ENCODE results near the gene LIPM. TPM values are rescaled to one million over a fixed set of nuclear protein-coding genes. Genes with fewer than 3 reads are reported as not detected.
A peak's percentile ranks its signal among the peaks of the same experiment; 100 is the strongest.

The LIPM gene
- total and polyA plus RNA-seq, 12 donors: not detected

DNA sequence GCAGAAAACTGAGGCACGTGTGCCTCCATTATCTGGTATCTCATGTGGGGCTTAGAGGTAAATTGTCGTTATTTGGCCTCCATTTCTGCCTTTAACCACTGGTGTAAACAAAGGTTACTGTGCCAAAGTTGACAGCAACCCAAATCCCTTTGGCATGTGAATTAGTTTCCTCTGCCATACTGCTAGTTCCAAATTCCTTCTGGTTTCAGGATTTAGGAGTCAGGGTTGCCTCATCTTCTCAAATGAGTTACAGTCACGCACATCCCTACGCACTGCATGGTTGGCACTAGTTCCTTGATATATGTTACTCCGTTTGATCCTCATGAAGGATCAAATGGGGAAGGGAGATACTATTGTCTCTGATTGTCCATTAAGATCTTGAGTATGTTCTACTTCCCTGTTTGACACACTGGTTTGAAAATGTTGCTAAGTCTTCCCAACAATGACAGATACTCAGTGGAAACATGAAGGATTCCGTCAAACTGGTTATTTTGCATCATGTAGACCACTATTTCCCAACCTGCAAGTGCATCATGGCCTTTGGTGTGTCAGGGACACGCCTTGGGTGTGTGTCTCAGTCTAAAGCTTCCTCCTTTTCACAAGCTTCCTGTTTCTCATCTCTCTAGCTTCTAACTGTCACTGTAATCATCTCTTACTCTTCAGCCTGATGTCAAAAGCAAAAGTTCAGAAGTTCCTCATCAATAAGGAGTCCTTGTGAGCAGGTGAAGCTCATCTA is 43.0 kb upstream of the LIPM start, which contains the start of gene LIPN:
Gene LIPN, plus strand, starts transcription at position 655 of the 736 bp plus-strand sequence. CDS start 1,386 bp downstream, outside the sequence.
- DNase-seq (no peak), ATAC-seq (peak in 4 of 8 donors; percentile 20 to 65 (median 26))
- Histone ChIP-seq H3K36me3 (no peaks in the 10 kb centered on the region), H3K27ac (peak within 1 kb of the TSS in 2 of 10 donors; percentile 11 to 85), H3K27me3 (peaks cover 0 to 6% (median 0%) of the 10 kb centered on the region in 7 donors), H3K4me1 (no peaks in the 10 kb centered on the region), H3K9me3 (no peaks in the 10 kb centered on the region), H3K4me3 (peak within 1 kb of the TSS in 1 of 10 donors; percentile 24)
- WGBS, 2 donors: 88 to 90% methylated on average over 7 of the region's 7 CpGs
- TF ChIP-seq, protein P1, sequence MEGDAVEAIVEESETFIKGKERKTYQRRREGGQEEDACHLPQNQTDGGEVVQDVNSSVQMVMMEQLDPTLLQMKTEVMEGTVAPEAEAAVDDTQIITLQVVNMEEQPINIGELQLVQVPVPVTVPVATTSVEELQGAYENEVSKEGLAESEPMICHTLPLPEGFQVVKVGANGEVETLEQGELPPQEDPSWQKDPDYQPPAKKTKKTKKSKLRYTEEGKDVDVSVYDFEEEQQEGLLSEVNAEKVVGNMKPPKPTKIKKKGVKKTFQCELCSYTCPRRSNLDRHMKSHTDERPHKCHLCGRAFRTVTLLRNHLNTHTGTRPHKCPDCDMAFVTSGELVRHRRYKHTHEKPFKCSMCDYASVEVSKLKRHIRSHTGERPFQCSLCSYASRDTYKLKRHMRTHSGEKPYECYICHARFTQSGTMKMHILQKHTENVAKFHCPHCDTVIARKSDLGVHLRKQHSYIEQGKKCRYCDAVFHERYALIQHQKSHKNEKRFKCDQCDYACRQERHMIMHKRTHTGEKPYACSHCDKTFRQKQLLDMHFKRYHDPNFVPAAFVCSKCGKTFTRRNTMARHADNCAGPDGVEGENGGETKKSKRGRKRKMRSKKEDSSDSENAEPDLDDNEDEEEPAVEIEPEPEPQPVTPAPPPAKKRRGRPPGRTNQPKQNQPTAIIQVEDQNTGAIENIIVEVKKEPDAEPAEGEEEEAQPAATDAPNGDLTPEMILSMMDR (IDR thresholded peaks at IDR 0.05): no peak
- intact Hi-C loops (cut with DNase I): no loop called here

DNA sequence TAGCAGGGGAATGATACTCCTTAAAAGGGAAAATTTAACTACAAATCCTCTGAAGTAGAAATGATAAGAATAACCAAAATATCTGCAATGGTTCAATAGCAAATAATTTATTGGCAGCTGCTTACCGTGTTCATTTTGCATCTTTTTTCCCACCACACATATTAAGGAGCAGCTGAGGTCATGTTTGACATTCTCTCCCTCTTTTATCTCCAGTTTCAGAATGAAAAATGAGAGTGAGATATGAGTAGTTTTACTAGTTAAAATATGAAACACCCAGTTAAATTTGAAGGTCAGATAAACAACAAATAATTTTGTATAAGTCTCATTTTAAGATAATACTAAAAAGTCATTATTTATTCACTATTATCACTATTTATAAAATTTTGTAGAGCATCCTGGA is 39.6 kb upstream of the LIPM start:
- no peaks in the 10 kb centered on the region for H3K9me3 ChIP-seq
- intact Hi-C loops (cut with DNase I): no loop called here
- no peak overlapping the region for H3K27ac ChIP-seq
- H3K4me3 ChIP-seq: no peak overlapping the region
- no peaks in the 10 kb centered on the region for H3K36me3 ChIP-seq
- no peaks in the 10 kb centered on the region for H3K27me3 ChIP-seq
- WGBS, 2 donors: 70 to 75% methylated on average over 1 of the region's 1 CpG
- DNase-seq: no peak
- TF ChIP-seq, protein P1 (IDR thresholded peaks at IDR 0.05): no peak
- peaks cover 0 to 9% (median 0%) of the 10 kb centered on the region in 9 donors for H3K4me1 ChIP-seq
- no peak for ATAC-seq

DNA sequence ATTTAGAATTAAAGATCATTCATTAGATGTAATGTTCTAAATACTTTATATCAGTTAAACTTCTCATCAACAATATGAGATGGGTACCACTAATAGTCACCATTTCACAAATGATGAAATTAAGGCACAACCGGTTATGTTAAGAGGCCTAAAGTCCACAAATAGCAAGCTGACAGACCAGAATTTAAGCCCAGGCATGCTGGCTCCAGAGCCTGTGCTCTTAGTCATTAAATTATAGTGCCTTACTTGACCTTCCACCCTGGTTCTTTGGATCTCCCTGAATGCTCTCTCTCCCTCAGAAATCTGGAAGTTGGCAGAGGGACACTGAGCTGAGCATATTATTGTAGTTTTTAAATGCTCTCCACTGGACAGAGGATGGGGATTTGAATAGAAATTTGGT is 39.1 kb upstream of the LIPM start:
- TF ChIP-seq, protein P1 (IDR thresholded peaks at IDR 0.05): no peak
- ATAC-seq (no peak), DNase-seq (no peak)
- WGBS, 2 donors: 59 to 66% methylated on average over 1 of the region's 1 CpG
- no peaks in the 10 kb centered on the region for H3K9me3 ChIP-seq
- H3K4me3 ChIP-seq: no peak overlapping the region
- intact Hi-C loops (cut with DNase I): no loop called here
- H3K27ac ChIP-seq: no peak overlapping the region
- H3K27me3 ChIP-seq: no peaks in the 10 kb centered on the region
- no peaks in the 10 kb centered on the region for H3K36me3 ChIP-seq
- H3K4me1 ChIP-seq: peaks cover 0 to 9% (median 0%) of the 10 kb centered on the region in 9 donors

DNA sequence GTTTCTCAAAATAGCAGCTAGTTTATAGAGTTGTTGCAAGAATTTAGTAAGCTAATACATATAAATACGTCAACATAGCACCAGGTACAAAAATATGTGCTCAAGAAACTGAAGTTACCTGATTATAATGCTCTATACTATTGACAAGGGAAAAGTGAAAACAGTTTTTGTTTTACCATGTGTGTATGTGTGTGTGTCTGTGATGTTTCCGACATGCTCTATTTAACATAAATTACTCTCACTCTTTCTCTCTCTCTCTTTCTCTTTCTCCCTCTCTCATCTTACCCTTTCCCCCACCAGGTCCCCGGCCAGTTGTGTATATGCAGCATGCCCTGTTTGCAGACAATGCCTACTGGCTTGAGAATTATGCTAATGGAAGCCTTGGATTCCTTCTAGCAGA is 38.4 kb upstream of the LIPM start:
- intact Hi-C loops (cut with DNase I): no loop called here
- TF ChIP-seq, protein P1 (IDR thresholded peaks at IDR 0.05): no peak
- DNase-seq (no peak), ATAC-seq (no peak)
- Histone ChIP-seq H3K4me1 (peaks cover 0 to 9% (median 0%) of the 10 kb centered on the region in 9 donors), H3K36me3 (no peaks in the 10 kb centered on the region), H3K27ac (no peak overlapping the region), H3K27me3 (no peaks in the 10 kb centered on the region), H3K4me3 (no peak overlapping the region), H3K9me3 (no peaks in the 10 kb centered on the region)
- WGBS, 2 donors: 89 to 90% methylated on average over 3 of the region's 3 CpGs
